Skin of body (tissue), 2 donors: ENCODE measurements around the gene NHERF1. TPM values are rescaled to one million over a fixed set of nuclear protein-coding genes. Genes with fewer than 3 reads are reported as not detected.

Experiments
- DNase-seq: peaks from one replicate; lab custom pipeline; 2025; lab: John Stamatoyannopoulos, UW
- total RNA-seq: library from RNA; depleted of rRNA; stranded (reverse); fragments of >200 nt; gene quantifications from one replicate; pipeline ENCODE4 v1.2.3, GENCODE V29; 2014

NHERF1 gene
- total RNA-seq, 1 donor from 2014 or later: 7.5 TPM

DNA sequence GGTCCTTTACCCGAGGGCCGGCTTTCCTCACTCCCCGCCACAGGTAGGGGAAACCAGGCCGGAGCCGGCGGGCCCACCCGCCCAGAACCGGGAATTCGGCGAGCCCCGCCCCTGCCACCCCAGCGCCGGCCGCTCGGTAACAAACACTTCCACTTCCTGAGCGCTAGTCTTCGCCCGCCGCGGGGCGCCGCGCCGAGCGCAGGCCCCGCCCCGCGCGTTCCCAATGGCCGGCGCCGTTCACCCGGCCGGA lies 224 bp upstream of the NHERF1 start:
- DNase-seq: no peak

DNA sequence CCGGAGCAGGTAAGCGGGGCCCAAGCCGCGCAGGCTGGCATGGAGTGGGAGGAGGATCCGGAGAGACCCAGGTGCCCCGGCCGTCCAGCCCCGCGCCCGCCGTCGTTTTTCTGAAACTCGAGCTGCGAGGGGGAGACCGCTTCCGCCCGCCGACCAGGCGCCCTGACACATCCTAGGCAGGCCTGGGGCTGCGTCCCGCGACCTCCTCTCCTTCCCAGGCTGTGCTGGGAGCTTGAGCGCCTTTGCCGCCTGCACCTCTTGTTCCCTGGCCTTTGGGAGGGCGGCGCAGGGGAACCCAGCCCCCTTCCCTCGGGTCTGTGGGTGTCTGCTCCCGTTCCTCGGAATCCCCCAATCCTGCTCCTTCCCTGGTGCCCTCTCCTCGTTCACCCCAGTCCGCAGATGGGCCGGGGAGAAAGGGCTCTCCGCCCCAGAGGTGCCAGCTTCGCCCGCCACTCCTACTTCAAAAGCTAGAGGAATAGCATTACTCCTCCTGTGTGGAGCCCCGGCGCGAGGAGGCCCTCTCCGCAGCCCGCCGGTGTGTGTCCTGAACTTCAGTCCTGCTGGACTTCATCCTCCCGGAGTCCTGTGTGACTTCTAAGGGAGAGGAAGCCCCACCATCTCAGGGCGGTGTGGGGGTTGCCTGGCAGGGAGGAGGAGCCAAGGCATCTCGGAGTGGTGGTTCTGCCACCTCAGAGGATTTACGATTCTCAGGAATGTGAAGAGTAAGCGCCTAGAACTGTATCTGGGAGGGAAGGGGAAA lies 1.0 kb downstream of the NHERF1 start:
- DNase-seq: no peak

DNA sequence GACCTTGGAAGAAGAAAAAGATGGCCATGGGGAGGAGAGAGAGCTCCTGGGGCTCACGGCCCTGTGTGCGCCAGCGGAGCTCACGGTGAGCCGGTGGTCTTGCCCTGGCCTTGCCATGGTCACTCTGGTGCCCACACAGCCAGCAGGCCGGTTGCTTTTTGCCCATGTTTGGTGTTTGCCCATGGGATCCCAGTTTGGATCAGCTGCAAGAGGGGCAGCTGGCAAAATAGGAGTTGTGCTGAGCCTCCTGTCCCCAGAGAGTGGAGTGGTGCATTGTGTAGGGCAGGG lies 1.6 kb downstream of the NHERF1 start:
- no peak for DNase-seq

DNA sequence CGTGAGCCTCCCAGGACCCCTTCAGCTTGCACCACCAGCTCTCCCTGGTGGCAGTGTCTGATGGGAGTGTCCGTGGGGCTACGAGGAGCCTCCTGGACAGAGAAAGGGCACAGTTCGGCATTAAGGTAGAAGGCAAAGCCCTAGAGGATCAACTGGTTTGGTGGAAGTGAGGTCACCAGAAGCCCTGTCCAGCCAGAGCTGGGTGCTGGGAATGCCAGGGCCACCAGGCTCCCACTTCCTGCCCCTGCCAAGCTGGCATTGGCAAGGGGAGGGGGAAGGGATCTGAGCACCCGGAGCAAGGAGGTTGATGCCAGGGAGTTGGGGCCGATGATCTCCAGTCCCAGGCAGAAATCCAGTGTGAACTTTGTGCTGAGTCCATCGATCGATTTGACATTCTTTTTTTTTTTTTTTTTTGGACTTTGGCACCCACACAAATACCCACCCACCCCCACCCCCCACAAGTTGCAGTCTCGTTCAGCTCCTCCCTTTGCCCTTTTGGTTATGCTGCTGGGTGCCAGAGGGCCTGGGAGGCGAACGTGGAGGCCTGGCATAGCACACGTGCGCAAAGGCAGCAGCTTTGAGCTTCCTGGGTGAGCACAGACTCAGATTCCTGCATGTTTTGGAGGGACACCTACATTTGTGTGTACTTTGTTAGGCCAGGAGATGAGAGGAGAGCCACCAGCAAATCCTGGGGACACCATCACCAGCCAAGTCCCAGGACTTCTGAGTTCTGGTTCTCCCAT lies 2.1 kb downstream of the NHERF1 start:
- no peak for DNase-seq

DNA sequence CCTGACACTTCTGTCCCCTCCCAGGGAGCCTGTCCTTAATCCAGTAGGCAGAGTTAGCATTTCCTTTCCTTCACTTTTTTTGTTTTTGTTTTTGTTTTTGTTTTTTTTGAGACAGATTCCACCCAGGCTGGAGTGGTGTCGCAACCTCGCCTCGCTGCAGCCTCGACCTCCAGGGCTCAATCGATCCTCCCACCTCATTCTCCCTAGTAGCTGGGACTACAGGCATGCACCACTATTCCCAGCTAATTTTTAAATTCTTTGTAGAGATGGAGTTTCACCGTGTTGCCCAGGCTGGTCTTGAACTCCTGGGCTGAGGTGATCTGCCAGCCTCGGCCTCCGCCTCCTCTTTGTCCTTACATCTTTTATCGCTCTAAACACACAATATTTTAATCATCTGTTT lies 4.0 kb downstream of the NHERF1 start:
- DNase-seq: no peak

DNA sequence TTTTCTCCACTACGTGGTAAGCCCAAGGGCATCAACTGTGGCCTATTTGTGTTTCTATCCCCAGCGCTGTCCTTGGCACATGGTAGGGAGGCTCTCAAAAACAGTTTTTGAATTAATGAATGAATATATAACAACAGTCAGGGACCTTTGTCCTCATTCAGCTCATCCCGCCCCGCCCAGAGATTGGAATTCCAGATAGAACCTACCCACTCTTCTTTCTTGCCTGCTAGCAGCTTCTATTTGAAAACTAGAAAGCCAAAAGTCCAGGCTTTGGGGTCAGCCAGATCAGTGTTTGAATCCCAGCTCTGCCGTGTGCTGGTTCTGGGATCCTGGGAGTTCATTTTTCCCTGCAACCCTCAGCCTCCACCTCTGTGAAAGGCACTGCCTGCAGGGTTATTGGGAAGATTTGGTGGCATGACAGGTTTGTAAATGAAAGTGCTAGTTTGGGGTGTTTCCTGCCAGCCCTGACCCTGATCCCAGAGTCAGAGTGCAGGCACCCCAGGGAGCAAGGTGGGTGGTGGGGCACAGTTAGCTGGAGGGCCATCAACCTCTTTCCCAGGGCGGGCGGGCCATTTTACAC lies 4.5 kb downstream of the NHERF1 start:
- DNase-seq: no peak

DNA sequence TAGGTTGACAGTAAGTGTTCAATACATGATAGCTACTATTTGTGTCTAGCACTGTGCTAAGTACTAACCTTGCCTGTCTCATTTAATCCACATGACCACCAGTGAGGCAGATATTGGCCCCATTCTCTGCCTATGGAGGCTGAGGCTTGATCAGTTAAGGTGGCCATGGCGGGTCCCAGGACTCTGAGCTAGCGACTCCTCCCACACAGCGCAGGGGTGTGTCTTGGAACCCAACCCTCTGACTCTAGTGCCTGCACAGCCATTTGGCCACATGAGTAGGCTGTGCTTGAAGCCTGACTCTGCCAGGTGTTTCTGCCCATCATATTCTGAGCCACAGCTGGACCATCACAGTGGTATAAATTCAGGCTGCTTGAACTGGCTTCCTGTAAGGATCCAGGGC lies 6.4 kb downstream of the NHERF1 start:
- no peak for DNase-seq

DNA sequence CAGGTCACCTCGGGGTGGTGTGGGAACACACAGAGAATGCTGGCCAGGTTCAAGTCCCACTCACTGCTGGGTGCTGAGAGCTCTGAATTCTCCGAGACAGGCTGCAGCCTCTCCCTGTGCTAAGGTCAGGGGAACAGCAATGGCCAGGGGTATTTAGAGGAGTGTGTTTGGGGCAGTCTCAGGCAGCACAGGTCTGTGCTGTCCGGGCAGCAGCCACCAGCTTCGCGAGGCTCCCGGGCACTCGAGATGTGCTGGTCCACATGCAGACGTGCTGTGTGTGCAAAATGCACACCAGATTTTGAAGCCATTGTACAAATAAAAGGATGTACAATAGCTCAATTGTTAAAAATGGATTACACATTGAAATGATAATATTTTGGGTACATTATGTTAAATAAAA lies 7.1 kb downstream of the NHERF1 start:
- no peak for DNase-seq

DNA sequence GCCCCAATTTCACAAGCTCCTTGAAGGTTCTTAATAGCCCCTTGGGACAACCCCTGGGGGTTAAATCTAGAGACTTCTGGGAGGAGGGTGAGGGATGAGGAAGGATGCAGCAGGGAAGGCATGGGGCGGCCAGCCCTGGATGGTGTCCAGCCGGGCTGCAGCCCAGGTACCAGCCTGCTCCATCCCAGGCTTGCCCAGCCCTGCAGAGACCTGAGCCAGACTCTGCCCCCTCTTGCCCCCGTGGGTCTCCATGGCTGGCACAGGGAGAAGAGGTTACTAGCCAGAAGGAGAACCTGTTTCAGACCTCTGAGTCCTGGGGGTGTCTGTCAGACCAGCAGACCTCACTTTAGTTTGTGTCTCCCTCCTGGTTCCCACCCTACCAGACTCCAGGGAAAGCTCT lies 8.5 kb downstream of the NHERF1 start:
- no peak for DNase-seq

DNA sequence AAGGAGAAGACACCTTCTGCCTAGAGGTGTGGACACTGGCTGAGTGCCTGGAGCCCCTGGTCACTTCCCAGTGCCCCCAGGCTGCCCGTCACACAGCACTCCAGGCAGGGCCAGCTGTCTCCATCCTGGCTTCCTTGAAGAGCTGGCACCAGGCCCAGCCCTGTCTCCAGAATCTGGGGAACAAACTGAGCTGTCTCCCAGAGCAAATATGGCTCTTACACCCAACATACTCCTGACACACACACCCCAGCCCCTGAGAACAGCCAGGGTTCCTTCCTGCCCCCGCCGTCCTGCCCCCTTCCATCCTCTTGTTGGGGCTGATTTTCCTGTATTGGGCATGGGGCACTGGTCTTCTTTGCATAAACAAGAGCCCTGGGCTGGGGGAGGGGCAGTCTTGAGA lies 9.1 kb downstream of the NHERF1 start:
- no peak for DNase-seq

DNA sequence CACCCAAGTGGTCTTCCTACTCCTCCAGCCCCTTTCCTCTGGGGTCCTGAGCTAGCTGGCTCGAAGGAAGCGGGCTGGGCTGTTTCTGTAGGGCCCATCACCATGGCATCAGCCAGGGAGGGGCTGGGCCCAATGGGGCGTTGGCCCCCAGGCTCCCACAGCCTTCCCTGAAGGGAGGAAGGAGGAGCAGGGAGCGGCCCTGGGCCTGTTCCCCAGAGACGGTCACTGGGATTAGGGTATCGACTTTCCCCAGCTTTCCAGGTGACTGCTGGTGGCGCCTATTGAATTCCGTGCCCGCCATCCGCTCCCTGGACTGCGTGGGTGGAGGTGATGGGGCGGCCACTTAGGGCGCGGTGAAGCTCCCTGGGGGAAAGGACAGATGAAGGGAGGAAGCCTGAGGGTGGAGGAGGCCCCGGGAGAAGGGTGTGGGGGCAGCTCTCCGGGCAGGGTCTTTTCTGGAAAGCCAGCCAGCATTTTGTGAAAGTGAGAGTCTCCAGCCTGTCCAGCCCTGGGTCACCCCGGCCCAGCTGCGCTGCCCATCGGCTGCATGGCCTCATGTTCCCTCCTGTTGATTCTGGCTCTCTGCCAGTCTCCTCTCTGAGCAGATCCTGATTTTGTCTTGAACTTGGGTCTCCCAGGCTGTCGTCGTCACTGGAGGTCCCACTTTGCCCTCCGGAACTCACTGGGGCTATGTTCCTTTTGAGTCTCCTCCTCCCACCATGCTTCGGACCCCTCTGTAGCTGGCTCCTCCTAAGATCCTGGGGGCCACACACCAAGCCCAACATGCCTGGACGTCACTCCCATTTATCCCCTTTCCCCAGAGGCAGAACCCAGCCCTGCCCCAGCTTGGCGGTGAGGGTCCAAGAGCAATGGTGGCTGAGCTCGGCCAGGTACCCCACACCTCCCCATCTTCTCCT lies 9.8 kb downstream of the NHERF1 start:
- no peak for DNase-seq

DNA sequence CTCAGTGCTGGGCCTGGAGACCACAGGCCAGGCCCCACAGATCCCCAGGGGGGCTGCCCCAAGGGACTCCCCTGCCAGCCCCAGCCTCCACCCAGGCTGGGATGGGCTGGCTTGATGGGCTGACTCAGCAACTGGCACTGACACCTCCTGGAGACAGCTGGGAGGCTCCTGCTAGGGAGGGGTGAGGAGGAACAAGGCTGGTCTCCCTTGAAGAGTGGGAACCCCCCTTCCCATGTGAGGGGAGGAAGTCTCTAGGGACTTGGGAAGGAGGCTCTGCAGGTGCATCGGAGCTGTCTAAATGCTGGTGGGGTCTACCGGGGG lies 10.4 kb downstream of the NHERF1 start:
- no peak for DNase-seq

DNA sequence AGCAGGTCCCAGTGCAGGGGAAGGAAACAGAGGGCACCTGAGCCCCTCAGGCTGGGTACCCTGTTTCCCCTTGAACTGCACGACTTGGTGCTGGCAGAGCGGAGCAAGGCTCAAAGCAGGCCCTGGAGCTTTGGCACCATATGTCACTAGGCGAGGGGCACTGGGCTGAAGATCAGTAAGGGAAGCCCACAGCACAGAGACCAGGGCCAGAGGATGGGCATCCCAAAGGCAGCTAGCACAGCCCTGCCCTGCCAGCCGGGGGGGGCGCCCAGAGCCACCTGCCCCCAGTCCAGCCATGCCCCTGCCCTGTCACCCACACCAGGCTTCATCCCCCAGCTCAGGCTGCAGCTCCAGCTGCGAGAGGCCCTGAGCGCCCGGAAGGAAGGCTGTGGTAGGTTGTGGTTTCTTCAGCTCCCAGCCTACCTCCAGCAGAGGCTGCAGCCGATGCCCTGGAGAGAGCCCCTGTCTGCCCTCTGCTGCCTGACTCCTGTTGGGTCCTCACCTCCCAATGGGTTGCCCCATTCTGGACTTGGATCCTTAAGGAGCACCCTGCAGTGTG lies 10.9 kb downstream of the NHERF1 start:
- DNase-seq: no peak

DNA sequence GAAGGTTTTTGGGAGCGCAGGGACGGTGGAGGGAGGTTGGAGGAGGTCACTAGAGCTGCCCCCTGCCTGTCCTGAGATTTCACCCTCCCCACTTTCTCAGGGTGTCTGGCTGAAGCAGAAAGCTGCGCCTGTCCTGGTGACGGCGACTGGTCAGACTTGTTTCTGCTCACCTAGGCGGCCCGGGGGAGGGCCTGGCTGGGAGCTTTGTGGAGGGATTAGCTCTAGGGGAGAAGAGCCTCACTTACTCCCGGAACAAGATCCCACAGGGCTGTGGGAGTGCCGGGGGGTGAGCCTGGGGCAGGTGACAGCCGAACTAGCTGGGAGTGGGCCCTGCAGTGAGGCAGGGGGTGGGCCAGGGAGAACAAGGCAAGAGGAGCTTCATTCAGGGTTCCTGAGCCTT lies 11.5 kb downstream of the NHERF1 start:
- DNase-seq: no peak

DNA sequence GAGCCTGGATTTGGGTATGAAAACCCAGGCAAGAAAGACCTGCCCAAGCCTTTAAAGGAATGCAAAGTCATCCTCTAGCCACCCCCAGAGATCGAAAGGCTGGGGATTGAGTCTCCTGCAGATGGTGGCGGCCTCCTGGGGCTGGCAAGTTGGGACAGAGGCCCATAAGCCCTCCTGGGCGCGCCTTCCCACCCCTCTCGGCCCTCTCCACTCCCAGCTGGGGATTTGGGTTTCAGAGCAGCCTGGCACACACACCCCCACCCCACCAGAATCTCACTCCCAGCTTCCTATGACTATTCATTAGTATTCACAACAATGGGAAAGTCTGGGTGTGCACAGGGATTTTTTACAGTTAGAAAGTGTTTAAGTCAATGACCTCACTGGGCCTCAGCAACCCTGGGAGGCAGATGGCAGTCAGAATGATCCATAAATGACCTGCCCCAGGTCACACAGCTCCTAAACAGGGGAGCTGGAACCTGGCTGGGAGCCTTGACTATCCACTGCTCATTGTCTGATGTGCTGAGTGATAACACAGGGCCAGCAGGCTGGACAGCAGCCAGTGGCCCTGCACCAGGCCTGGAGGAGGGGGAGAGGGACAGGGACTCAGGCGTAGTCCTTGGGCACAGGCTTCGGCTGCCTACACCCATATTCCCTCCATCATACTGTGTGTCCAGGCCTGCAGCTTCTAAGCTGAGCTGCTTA lies 12.1 kb downstream of the NHERF1 start:
- no peak for DNase-seq

DNA sequence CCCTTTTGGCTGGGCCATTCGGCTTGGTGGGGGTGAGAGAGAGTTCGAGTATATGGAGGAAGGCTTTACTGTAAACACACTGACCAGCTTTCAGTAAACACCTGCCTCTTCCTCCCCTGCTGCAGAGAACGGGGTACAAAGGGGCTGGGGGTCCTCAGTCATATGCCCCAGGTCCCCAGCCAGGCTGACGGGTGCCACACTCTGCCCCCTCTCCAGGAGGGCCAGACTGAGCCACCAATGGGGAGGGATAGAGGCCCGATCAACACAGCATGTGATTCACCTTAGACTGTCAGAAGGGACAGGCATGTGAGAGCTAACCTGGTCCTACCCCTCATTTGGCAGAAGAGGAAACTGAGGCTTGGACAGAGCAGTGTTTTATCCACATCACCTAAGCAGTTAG lies 13.0 kb downstream of the NHERF1 start:
- DNase-seq: no peak

DNA sequence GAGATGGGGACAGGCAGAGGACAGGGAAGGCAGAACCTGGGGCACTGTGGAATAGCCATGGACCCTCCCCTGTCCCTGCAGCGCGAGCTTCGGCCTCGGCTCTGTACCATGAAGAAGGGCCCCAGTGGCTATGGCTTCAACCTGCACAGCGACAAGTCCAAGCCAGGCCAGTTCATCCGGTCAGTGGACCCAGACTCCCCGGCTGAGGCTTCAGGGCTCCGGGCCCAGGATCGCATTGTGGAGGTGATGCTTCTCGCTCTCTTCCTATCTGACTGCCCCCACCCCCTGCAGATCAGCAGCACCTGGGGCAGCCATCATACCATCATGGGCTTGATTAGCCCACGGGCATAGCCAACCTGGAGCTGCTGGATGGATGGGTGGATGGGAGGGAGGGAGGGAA lies 13.5 kb downstream of the NHERF1 start:
- DNase-seq: no peak

DNA sequence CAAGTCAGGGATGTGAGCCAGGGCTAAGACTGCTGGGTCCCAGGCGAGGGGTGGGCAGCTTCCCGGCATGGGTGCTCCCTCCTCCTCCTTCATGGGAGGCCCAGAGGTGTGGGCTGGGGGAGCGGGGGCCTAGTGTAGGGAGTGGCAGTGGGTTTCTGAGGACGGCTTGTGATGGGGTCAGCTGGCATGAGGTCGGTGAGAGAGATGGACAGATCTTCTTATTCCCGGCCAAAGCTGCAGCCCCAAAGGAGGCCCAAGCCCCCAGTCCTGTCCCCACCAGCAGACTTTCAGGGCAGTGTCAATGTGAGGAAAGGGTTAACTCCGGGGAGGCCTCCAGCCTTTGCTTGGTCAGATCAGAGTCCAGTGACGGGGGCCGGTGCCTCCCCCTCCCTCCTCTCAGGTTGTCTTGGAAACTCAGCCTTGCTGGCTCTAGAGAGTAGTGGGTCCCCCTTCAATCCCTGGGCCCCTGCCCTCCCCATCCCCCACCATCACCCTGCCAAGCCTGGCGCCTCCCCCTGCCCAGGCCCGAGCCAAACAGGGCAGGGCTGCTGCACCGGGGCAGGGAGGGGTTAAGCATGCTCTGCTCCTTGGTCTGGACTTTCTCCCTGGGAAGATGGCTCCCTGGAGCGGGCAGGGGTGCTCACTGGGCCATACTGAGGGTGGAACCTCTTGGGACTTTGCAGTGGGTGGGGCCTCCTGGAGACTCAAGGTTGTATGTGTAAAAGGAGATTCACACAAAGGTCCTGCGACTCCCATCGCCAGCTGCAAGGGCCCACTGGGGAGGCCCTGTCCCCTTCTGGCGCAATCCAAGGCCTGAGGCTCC lies 15.3 kb downstream of the NHERF1 start:
- DNase-seq: no peak

DNA sequence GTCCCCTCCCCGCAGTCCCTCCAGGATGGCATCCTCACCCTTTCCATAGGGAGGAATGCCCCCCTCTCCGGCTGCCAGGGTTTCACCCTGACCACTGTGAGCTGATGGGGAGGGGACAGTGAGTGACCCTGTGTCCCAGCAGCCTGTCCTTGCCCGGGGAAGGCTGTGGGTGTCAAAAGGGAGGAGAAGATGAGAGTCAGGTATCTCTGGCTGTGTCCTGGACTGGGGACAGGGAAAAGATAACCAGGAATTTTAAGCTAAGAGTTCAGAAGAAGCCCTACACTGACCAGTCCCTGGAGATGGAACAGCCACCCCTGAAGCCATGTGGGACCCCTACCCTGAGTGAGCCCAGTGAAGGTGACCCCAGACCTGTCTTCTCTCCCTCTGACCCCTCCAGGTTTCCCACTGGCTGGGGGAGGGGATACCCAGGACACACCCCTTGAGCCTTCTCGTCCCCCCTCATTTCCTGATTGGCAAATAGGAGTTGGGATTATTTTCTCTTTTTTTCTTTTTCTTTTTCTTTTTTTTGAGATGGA lies 16.4 kb downstream of the NHERF1 start:
- DNase-seq: no peak

DNA sequence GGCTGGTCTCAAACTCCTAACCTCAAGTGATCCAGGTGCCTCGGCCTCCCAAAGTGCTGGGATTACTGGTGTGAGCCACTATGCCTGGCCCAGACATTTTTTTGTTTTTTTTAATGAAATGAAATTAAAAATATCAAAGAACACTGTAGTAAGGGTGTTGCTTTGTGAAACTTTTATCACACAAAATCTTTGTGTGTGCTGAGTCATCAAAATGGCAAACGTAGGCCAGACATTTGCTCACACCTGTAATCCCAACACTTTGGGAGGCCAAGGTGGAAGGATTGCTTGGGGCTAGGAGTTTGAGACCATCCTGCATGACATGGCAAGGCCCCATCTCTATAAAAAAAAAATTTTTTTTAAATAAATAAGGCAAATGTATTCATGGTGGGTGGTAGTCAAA lies 18.0 kb downstream of the NHERF1 start:
- DNase-seq: no peak
